GM18498 (cell line): ENCODE measurements around the gene COL28A1.
"Not testable (repeated sequence)": the region's sequence is repeated elsewhere in the genome, so short reads cannot be mapped to it uniquely, and the experiment has no call there.

ENCODE experiments used
- ATAC-seq: cut with Tn5 transposase; IDR thresholded peaks from one replicate; pipeline ENCODE4 v1.9.1; 2021; ENCODE audit warnings: mild to moderate bottlenecking, moderate library complexity; ENCODE audit not compliant: unreplicated experiment

COL28A1 gene

GRCh38 chr7:7519528-7519927 is 16.1 kb downstream of the COL28A1 start:
- no peak for ATAC-seq

- ATAC-seq = no peak
Measured at GRCh38 chr7:7519056-7519455, 16.6 kb downstream of the COL28A1 start.

- no peak for ATAC-seq
Measured at GRCh38 chr7:7517754-7518153, 17.9 kb downstream of the COL28A1 start.

- ATAC-seq = no peak
Measured at GRCh38 chr7:7516662-7517061, 19.0 kb downstream of the COL28A1 start.

GRCh38 chr7:7516156-7516555 is 19.5 kb downstream of the COL28A1 start:
- ATAC-seq = no peak

GRCh38 chr7:7512861-7513597 is 22.6 kb downstream of the COL28A1 start:
- no peak for ATAC-seq

- ATAC-seq = no peak
Measured at GRCh38 chr7:7510794-7511193, 24.9 kb downstream of the COL28A1 start.

GRCh38 chr7:7505915-7506314 is 29.8 kb downstream of the COL28A1 start:
- ATAC-seq = no peak

- ATAC-seq = no peak
Measured at GRCh38 chr7:7504910-7505704, 30.6 kb downstream of the COL28A1 start.

GRCh38 chr7:7499892-7500291 is 35.8 kb downstream of the COL28A1 start:
- no peak for ATAC-seq

- ATAC-seq = no peak
Measured at GRCh38 chr7:7498856-7499255, 36.8 kb downstream of the COL28A1 start.

GRCh38 chr7:7496311-7496710 is 39.4 kb downstream of the COL28A1 start:
- ATAC-seq = no peak

GRCh38 chr7:7495171-7495570 is 40.5 kb downstream of the COL28A1 start:
- ATAC-seq = no peak

- no peak for ATAC-seq
Measured at GRCh38 chr7:7491044-7491443, 44.6 kb downstream of the COL28A1 start.

GRCh38 chr7:7490003-7490402 is 45.7 kb downstream of the COL28A1 start:
- ATAC-seq = no peak

- no peak for ATAC-seq
Measured at GRCh38 chr7:7489546-7489945, 46.1 kb downstream of the COL28A1 start.

- ATAC-seq = no peak
Measured at GRCh38 chr7:7486362-7486761, 49.3 kb downstream of the COL28A1 start.

- ATAC-seq = no peak
Measured at GRCh38 chr7:7484072-7484471, 51.6 kb downstream of the COL28A1 start.

- no peak for ATAC-seq
Measured at GRCh38 chr7:7481802-7482201, 53.9 kb downstream of the COL28A1 start.

GRCh38 chr7:7479275-7479805 is 56.3 kb downstream of the COL28A1 start:
- no peak for ATAC-seq

GRCh38 chr7:7478569-7478968 is 57.1 kb downstream of the COL28A1 start:
- ATAC-seq = no peak

GRCh38 chr7:7477641-7478040 is 58.0 kb downstream of the COL28A1 start:
- not testable (repeated sequence) for ATAC-seq
